ENCODE measurements around the gene TRIOBP. TPM values are rescaled to one million over a fixed set of nuclear protein-coding genes. Genes with fewer than 3 reads are reported as not detected.

The TRIOBP gene
- total and polyA plus RNA-seq, 2 of the 13 experiments (the other 11 are each of a cell fraction or from before 2014, with no cell fraction given), result 6.1 to 15.4 TPM

- no peak for TF ChIP-seq ZHX2 (IDR thresholded peaks at IDR 0.05; ENCODE audit: low read depth)
- TF ChIP-seq ZHX2 (CRISPR knock-in tag; IDR thresholded peaks at IDR 0.05; ENCODE audit: borderline replicate concordance), result 0 out of 2 replicates have a peak, but pooled peaks have one; percentile 57
- TF ChIP-seq, protein P1, sequence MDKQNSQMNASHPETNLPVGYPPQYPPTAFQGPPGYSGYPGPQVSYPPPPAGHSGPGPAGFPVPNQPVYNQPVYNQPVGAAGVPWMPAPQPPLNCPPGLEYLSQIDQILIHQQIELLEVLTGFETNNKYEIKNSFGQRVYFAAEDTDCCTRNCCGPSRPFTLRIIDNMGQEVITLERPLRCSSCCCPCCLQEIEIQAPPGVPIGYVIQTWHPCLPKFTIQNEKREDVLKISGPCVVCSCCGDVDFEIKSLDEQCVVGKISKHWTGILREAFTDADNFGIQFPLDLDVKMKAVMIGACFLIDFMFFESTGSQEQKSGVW (CRISPR knock-in tag; IDR thresholded peaks at IDR 0.05; ENCODE audit: borderline replicate concordance), result no peak
- no peak for TF ChIP-seq ZNF234 (CRISPR knock-in tag; conservative IDR thresholded peaks at IDR 0.05)
- no peak for TF ChIP-seq ZC3H13 (CRISPR knock-in tag; IDR thresholded peaks at IDR 0.05)
- TF ChIP-seq DZIP1 (CRISPR knock-in tag; IDR thresholded peaks at IDR 0.05), result no peak
- no peak for TF ChIP-seq NONO (IDR thresholded peaks at IDR 0.05)
- peak; percentile 16; the same call in 1 of the 2 replicates for TF ChIP-seq NONO (CRISPR knock-in tag; conservative IDR thresholded peaks at IDR 0.05)
- TF ChIP-seq ELK4 (CRISPR knock-in tag; IDR thresholded peaks at IDR 0.05; ENCODE audit: borderline replicate concordance), result no peak
- TF ChIP-seq ZNF263 (CRISPR knock-in tag; IDR thresholded peaks at IDR 0.05), result peak; percentile 97
- TF ChIP-seq, protein P2, sequence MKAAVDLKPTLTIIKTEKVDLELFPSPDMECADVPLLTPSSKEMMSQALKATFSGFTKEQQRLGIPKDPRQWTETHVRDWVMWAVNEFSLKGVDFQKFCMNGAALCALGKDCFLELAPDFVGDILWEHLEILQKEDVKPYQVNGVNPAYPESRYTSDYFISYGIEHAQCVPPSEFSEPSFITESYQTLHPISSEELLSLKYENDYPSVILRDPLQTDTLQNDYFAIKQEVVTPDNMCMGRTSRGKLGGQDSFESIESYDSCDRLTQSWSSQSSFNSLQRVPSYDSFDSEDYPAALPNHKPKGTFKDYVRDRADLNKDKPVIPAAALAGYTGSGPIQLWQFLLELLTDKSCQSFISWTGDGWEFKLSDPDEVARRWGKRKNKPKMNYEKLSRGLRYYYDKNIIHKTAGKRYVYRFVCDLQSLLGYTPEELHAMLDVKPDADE (CRISPR knock-in tag; IDR thresholded peaks at IDR 0.05), result no peak
- TF ChIP-seq JARID2 (CRISPR knock-in tag; IDR thresholded peaks at IDR 0.05; ENCODE audit: insufficient replicate concordance), result no peak
- TF ChIP-seq SIN3A (IDR thresholded peaks at IDR 0.05; ENCODE audit: borderline replicate concordance, low read depth, low read length), result peak; percentile 78; the same call in 1 of the 2 replicates
- no peak for TF ChIP-seq POGZ (CRISPR knock-in tag; IDR thresholded peaks at IDR 0.05)
- no peak for TF ChIP-seq SRF (IDR thresholded peaks at IDR 0.05; ENCODE audit: low read depth, low read length)
These were observed 105.7 kb downstream of the TRIOBP start (continued) for GRCh38 chr22:37802310-37803194.
